WERI-Rb-1 (cell line): Measurements from ENCODE around the gene PITPNC1.
"Not testable (repeated sequence)": the region's sequence is repeated elsewhere in the genome, so short reads cannot be mapped to it uniquely, and the experiment has no call there.

ENCODE experiments used
- DNase-seq: peaks from one replicate; pipeline ENCODE4 v3.0.0-alpha.2; 2020
- H3K27ac ChIP-seq: fragments of 250-450 bp; sonication (Bioruptor Pico); 2 replicates; pipeline ENCODE4 v1.5.1; 2020; ENCODE audit warnings: mild to moderate bottlenecking, moderate library complexity
- H3K27me3 ChIP-seq: fragments of 250-450 bp; sonication (Bioruptor Pico); 2 replicates; pipeline ENCODE4 v1.5.1; 2021; ENCODE audit warnings: mild to moderate bottlenecking, low read depth, moderate library complexity; ENCODE audit not compliant: insufficient read depth, severe bottlenecking
- H3K36me3 ChIP-seq: fragments of 250-450 bp; sonication (Bioruptor Pico); 2 replicates; pipeline ENCODE4 v1.5.1; 2020; ENCODE audit warnings: mild to moderate bottlenecking, moderate library complexity
- H3K4me3 ChIP-seq: 2 replicates; pipeline ENCODE4 v1.5.1; 2011; ENCODE audit warnings: low read depth, mild to moderate bottlenecking, control low read depth, low read length
- H3K9me3 ChIP-seq: fragments of 250-450 bp; sonication (Bioruptor Pico); 2 replicates; pipeline ENCODE4 v1.5.1; 2021; ENCODE audit warnings: mild to moderate bottlenecking, moderate library complexity; ENCODE audit not compliant: severe bottlenecking
- CTCF ChIP-seq: IDR thresholded peaks from 2 replicates; pipeline ENCODE4 v1.5.1; 2011; ENCODE audit warnings: low read depth, mild to moderate bottlenecking, control low read depth, inconsistent platforms, low read length

PITPNC1 gene

GRCh38 chr17:67381929-67382257, 4.8 kb downstream of the PITPNC1 start:
- H3K4me3 ChIP-seq, result no peak overlapping the region
- no peak overlapping the region for H3K27ac ChIP-seq
- no peaks in the 10 kb centered on the region for H3K27me3 ChIP-seq
- DNase-seq, result no peak
- no peak for TF ChIP-seq CTCF
- peaks cover 4% of the 10 kb centered on the region for H3K9me3 ChIP-seq
- no peaks in the 10 kb centered on the region for H3K36me3 ChIP-seq

- no peaks in the 10 kb centered on the region for H3K36me3 ChIP-seq
- no peaks in the 10 kb centered on the region for H3K27me3 ChIP-seq
- no peak overlapping the region for H3K4me3 ChIP-seq
- no peak for TF ChIP-seq CTCF
- peaks cover 4% of the 10 kb centered on the region for H3K9me3 ChIP-seq
- no peak overlapping the region for H3K27ac ChIP-seq
- DNase-seq, result no peak
These were observed 8.3 kb downstream of the PITPNC1 start for GRCh38 chr17:67385122-67385988.

DNA sequence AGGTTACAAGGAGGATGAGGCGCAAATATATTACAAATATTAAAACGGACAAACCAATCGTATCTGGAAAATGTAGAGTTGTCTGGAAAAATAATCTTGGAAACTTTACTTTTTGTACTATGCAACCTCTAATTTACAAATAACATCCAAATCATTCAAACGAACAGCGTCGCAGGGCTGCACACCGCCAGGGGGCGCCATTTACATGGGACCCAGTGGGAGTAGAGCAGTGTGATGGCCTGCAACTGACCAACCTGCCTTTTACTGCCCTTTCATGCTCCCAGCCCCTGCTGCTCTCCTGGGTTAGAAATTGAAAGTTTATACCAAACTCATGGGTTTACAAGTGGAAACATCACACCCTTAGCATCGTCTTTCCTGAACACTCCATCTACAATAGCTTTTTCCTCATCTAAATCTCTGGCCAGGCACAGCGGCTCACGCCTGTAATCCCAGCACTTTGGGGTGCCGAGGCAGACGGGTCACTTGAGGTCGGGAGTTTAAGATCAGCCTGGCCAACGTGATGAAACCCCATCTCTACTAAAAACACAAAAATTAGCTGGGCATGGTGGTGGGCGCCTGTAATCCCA, 10.0 kb downstream of the PITPNC1 start:
- Histone ChIP-seq H3K9me3 (peaks cover 4% of the 10 kb centered on the region), H3K27ac (no peak overlapping the region), H3K36me3 (no peaks in the 10 kb centered on the region), H3K4me3 (no peak overlapping the region), H3K27me3 (no peaks in the 10 kb centered on the region)
- peak; percentile 80 for DNase-seq
- peak; percentile 92 for TF ChIP-seq CTCF

GRCh38 chr17:67388536-67388935, 11.5 kb downstream of the PITPNC1 start:
- DNase-seq, H3K4me3 ChIP-seq, H3K36me3 ChIP-seq, H3K9me3 ChIP-seq, H3K27me3 ChIP-seq, H3K27ac ChIP-seq: not testable (repeated sequence)

DNA sequence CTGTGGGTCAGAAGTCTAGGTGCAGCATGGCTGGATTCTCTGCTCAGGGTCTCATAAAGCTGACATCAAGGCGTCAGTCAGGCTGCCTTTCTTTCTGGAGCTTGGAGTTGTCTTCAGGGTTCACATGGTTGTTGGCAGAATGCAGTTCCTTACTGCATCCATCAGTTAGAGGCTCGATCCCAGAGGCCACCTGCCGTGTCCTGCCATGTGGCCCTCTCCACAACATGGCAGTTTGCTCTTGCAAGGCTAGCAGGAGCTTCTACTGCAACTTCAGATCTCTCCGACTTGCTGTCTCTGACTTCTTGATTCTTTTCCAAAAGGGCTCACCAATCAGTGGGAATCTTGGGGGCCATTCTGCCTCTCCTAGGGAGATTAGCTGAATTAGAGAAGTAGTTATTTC, 11.9 kb downstream of the PITPNC1 start:
- no peak overlapping the region for H3K27ac ChIP-seq
- no peak for TF ChIP-seq CTCF

GRCh38 chr17:67390006-67390645, 13.0 kb downstream of the PITPNC1 start:
- no peaks in the 10 kb centered on the region for H3K27me3 ChIP-seq
- H3K27ac ChIP-seq, result 0 out of 2 replicates have a peak overlapping the region, but pooled peaks have one; percentile 17
- no peak for TF ChIP-seq CTCF
- DNase-seq, result no peak
- H3K4me3 ChIP-seq, result no peak overlapping the region
- peaks cover under 1% of the 10 kb centered on the region for H3K9me3 ChIP-seq
- no peaks in the 10 kb centered on the region for H3K36me3 ChIP-seq

More for the DNA sequence above, 11.9 kb downstream of the PITPNC1 start:
- no peaks in the 10 kb centered on the region for H3K36me3 ChIP-seq
- H3K27me3 ChIP-seq, result no peaks in the 10 kb centered on the region
- DNase-seq, result no peak
- H3K4me3 ChIP-seq, result no peak overlapping the region
- H3K9me3 ChIP-seq, result peaks cover 4% of the 10 kb centered on the region
